Measurements from ENCODE around the gene CHMP6. TPM values are rescaled to one million over a fixed set of nuclear protein-coding genes. Genes with fewer than 3 reads are reported as not detected.

Gene CHMP6
- total RNA-seq, 1 experiment from 2014 or later: 22.0 TPM

GRCh38 chr17:80981062-80981902 lies 10.4 kb upstream of the CHMP6 start (continued):
- peak; percentile 59 to 95 (median 61) for TF ChIP-seq CTCF (IDR thresholded peaks at IDR 0.05 in 2 of 3, conservative IDR thresholded peaks at IDR 0.05 in 1 of 3; ENCODE audit: borderline replicate concordance in 1 of 3, insufficient read depth in 1 of 3, low read depth in 2 of 3, low read length in 2 of 3)

- no peak for ATAC-seq
- TF ChIP-seq ZNF274 (IDR thresholded peaks at IDR 0.05; ENCODE audit: low read depth, low read length) (no peak), POLR2A (IDR thresholded peaks at IDR 0.05; ENCODE audit: borderline replicate concordance, extremely low read depth, insufficient read depth, insufficient read length) (no peak), CEBPB (IDR thresholded peaks at IDR 0.05; ENCODE audit: low read depth) (no peak), POLR2AphosphoS5 (IDR thresholded peaks at IDR 0.05; ENCODE audit: low read depth, low read length) (no peak), JUND (IDR thresholded peaks at IDR 0.05) (no peak), EZH2phosphoT487 (IDR thresholded peaks at IDR 0.05; ENCODE audit: borderline replicate concordance) (no peak), SP1 (IDR thresholded peaks at IDR 0.05; ENCODE audit: low read depth) (no peak), ELF1 (IDR thresholded peaks at IDR 0.05; ENCODE audit: borderline replicate concordance, low read depth) (no peak), SRF (IDR thresholded peaks at IDR 0.05; ENCODE audit: low read depth) (no peak), MAX (IDR thresholded peaks at IDR 0.05) (no peak), ZBTB33 (IDR thresholded peaks at IDR 0.05; ENCODE audit: extremely low read depth, insufficient replicate concordance, low read length) (no peak), ZFX (IDR thresholded peaks at IDR 0.05) (no peak), FOSL1 (IDR thresholded peaks at IDR 0.05; ENCODE audit: low read depth) (no peak), ATF3 (IDR thresholded peaks at IDR 0.05) (no peak)
- no peak for DNase-seq (ENCODE audit: low read depth, low spot score)
- POLR2A ChIA-PET: interaction anchor here (0.6 kb wide), 1 partner anchor 555 kb away, joined by 3 read pairs; no protein-coding TSS in a partner anchor
- RAD21 ChIA-PET (ENCODE audit: low non-redundant PET in 1 of 2, low total read pairs in 2 of 2, uncharacterized antibody in 2 of 2, unreplicated experiment in 2 of 2): interaction anchor here in 1 of 2 experiments (1.0 kb wide), 1 partner anchor 555 kb away, joined by 5 read pairs; no protein-coding TSS in a partner anchor
- no peaks in the 10 kb centered on the region for H4K20me1 ChIP-seq (ENCODE audit: insufficient read depth)
- no peaks in the 10 kb centered on the region for H3K9me2 ChIP-seq (ENCODE audit: insufficient read depth)
- no peak overlapping the region for H3K4me3 ChIP-seq (replicated peaks in 1 of 2; ENCODE audit: low read depth in 1 of 2, low read length in 2 of 2)
- no peaks in the 10 kb centered on the region for H3K27me3 ChIP-seq (ENCODE audit: insufficient read depth, low read length)
- H3K27ac ChIP-seq (ENCODE audit: low read depth, low read length): no peak overlapping the region; the same call in 1 of the 2 replicates
- H2AFZ ChIP-seq (ENCODE audit: low read depth, low read length, poor library complexity, severe bottlenecking): no peak overlapping the region
- H3K4me2 ChIP-seq (ENCODE audit: low read length): no peak overlapping the region
- H3K79me2 ChIP-seq (ENCODE audit: insufficient read depth, low read length): no peaks in the 10 kb centered on the region
- H3K9ac ChIP-seq (ENCODE audit: low read length): no peak overlapping the region
- H3K36me3 ChIP-seq (ENCODE audit: control insufficient read depth in 1 of 2, insufficient read depth in 2 of 2, low read length in 2 of 2): no peaks in the 10 kb centered on the region
- CTCF ChIA-PET: interaction anchor here (1.2 to 1.5 kb wide), 2 partner anchors 9 to 555 kb away, joined by 4 to 9 read pairs; partner anchors contain the start of gene CHMP6
- intact Hi-C loops (cut with micrococcal nuclease): loop anchor here (1.0 to 10.0 kb wide), 4 partner anchors 243 to 975 kb away; partner anchors contain the start of gene CEP131
- peaks cover 21 to 32% of the 10 kb centered on the region in 2 experiments for H3K4me1 ChIP-seq (ENCODE audit: control insufficient read depth in 1 of 2, insufficient read depth in 2 of 2, low read length in 2 of 2)
- no peaks in the 10 kb centered on the region for H3K9me3 ChIP-seq (ENCODE audit: control insufficient read depth in 1 of 2, insufficient read depth in 1 of 2, low read depth in 1 of 2, low read length in 2 of 2)
- no TSS peak for BruUV-seq (replicated peaks)
Observed at GRCh38 chr17:80981929-80982425, 9.7 kb upstream of the CHMP6 start.
